Esophagus muscularis mucosa (tissue), 4 donors: ENCODE measurements around the gene RARS1. TPM values are rescaled to one million over a fixed set of nuclear protein-coding genes. Genes with fewer than 3 reads are reported as not detected.

ENCODE experiments used
- DNase-seq: peaks from one replicate; pipeline ENCODE4 v3.0.0-alpha.2; 2017; ENCODE audit errors: extremely low spot score
- H3K27ac ChIP-seq, 4 donors: fragments of 200-600 bp; sonication (generic); replicated peaks in 1 of 4; 1 replicate in 3 of 4; 2 replicates in 1 of 4; pipeline ENCODE4 v1.5.1; 2016 to 2019; ENCODE audit warnings: mild to moderate bottlenecking in 1 of 4
- H3K27me3 ChIP-seq, 4 donors: fragments of 200-600 bp; sonication (generic); one replicate each; pipeline versions ENCODE4 v1.5.1 to v1.6.0; 2016 to 2019
- H3K36me3 ChIP-seq, 4 donors: fragments of 200-600 bp; sonication (generic); one replicate each; pipeline ENCODE4 v1.5.1; 2016 to 2019
- H3K4me1 ChIP-seq, 4 donors: fragments of 200-600 bp; sonication (generic); one replicate each; pipeline ENCODE4 v1.5.1; 2016 to 2019
- H3K4me3 ChIP-seq, 4 donors: fragments of 200-600 bp; sonication (generic); 1 replicate in 2 of 4; 2 replicates in 2 of 4; pipeline ENCODE4 v1.5.1; 2016 to 2019; ENCODE audit warnings: mild to moderate bottlenecking in 4 of 4, moderate library complexity in 1 of 4
- H3K9me3 ChIP-seq, 4 donors: fragments of 200-600 bp; sonication (generic); 1 replicate in 3 of 4; 2 replicates in 1 of 4; pipeline ENCODE4 v1.5.1; 2016 to 2019
- CTCF ChIP-seq, 3 experiments: fragments of 200-600 bp in 2 of 3; fragments of 450-650 bp in 1 of 3; sonication (generic) in 2 of 3; IDR thresholded peaks; one replicate each; pipeline ENCODE4 v1.5.1; 2017 to 2019; ENCODE audit warnings: antibody characterized with exemption in 3 of 3, mild to moderate bottlenecking in 2 of 3, moderate library complexity in 1 of 3
- EP300 ChIP-seq: sonication (generic); formaldehyde crosslinking; IDR thresholded peaks from one replicate; pipeline ENCODE4 v1.6.1; 2017; ENCODE audit warnings: antibody characterized with exemption
- POLR2A ChIP-seq: fragments of 450-650 bp; IDR thresholded peaks from one replicate; pipeline ENCODE4 v1.6.1; 2017; ENCODE audit warnings: antibody characterized with exemption, moderate library complexity, mild to moderate bottlenecking, low read depth
- POLR2AphosphoS5 ChIP-seq, 2 donors: sonication (generic); formaldehyde crosslinking; IDR thresholded peaks; one replicate each; pipeline ENCODE4 v1.6.1; 2017; ENCODE audit warnings: antibody characterized with exemption in 2 of 2
- WGBS: methylation state at CpG from one replicate; pipeline ENCODE4 v1.1.5; 2018; 5-methylcytosine and 5-hydroxymethylcytosine counted together
- intact Hi-C: fragments of 100-400 bp; cut with DNase I; formaldehyde crosslinking; loops from one replicate; pipeline ENCODE4 v1.15.1; 2023
- total RNA-seq, 4 donors: library from RNA; depleted of rRNA; stranded (reverse); fragments of >200 nt; gene quantifications; one replicate each; pipeline versions ENCODE4 v1.1.0 to v1.2.1, GENCODE V29; 2016

Gene RARS1
- total RNA-seq, 4 donors from 2014 or later = 53.8 to 72.3 (median 60.7) TPM

GRCh38 chr5:168467755-168468330, 18.4 kb upstream of the RARS1 start:
- intact Hi-C loops = no loop called here
- DNase-seq = no peak
- Histone ChIP-seq H3K4me1 (no peaks in the 10 kb centered on the region), H3K36me3 (no peaks in the 10 kb centered on the region), H3K27ac (no peak overlapping the region), H3K4me3 (no peak overlapping the region), H3K27me3 (no peaks in the 10 kb centered on the region), H3K9me3 (no peaks in the 10 kb centered on the region)
- WGBS = 58% methylated on average over 12 of the region's 12 CpGs
- no peak for TF ChIP-seq POLR2A
- no peak for TF ChIP-seq EP300
- TF ChIP-seq POLR2AphosphoS5 (IDR thresholded peaks at IDR 0.05) = no peak
- no peak for TF ChIP-seq CTCF (IDR thresholded peaks at IDR 0.05)

DNA sequence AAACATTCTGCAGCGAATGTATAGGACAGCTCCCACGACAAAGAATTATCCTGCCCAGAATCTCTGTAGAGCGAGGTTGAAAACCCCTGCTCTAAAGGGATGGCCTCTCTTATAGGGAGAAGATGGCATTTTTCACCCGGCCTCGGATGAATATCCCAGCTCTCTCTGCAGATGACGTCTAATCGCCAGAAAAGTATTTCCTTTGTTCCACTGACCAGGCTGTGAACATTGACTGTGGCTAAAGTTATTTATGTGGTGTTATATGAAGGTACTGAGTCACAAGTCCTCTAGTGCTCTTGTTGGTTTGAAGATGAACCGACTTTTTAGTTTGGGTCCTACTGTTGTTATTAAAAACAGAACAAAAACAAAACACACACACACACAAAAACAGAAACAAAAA, 17.4 kb upstream of the RARS1 start:
- H3K4me1 ChIP-seq = no peaks in the 10 kb centered on the region
- no peaks in the 10 kb centered on the region for H3K27me3 ChIP-seq
- no peaks in the 10 kb centered on the region for H3K9me3 ChIP-seq
- H3K4me3 ChIP-seq = no peak overlapping the region
- intact Hi-C loops = no loop called here
- DNase-seq = no peak
- no peak overlapping the region for H3K27ac ChIP-seq
- H3K36me3 ChIP-seq = no peaks in the 10 kb centered on the region
- no peak for TF ChIP-seq POLR2A
- TF ChIP-seq EP300 = no peak
- TF ChIP-seq POLR2AphosphoS5 (IDR thresholded peaks at IDR 0.05) = no peak
- no peak for TF ChIP-seq CTCF (IDR thresholded peaks at IDR 0.05)
- WGBS = 73% methylated on average over 8 of the region's 8 CpGs

GRCh38 chr5:168469816-168470215, 16.5 kb upstream of the RARS1 start:
- TF ChIP-seq POLR2AphosphoS5 (IDR thresholded peaks at IDR 0.05) (no peak), EP300 (no peak), CTCF (IDR thresholded peaks at IDR 0.05) (no peak), POLR2A (no peak)
- H3K9me3 ChIP-seq = no peaks in the 10 kb centered on the region
- no peaks in the 10 kb centered on the region for H3K27me3 ChIP-seq
- DNase-seq = no peak
- H3K27ac ChIP-seq = no peak overlapping the region
- no peak overlapping the region for H3K4me3 ChIP-seq
- intact Hi-C loops = no loop called here
- H3K4me1 ChIP-seq = no peaks in the 10 kb centered on the region
- H3K36me3 ChIP-seq = no peaks in the 10 kb centered on the region
- WGBS = 88% methylated on average over 3 of the region's 3 CpGs

DNA sequence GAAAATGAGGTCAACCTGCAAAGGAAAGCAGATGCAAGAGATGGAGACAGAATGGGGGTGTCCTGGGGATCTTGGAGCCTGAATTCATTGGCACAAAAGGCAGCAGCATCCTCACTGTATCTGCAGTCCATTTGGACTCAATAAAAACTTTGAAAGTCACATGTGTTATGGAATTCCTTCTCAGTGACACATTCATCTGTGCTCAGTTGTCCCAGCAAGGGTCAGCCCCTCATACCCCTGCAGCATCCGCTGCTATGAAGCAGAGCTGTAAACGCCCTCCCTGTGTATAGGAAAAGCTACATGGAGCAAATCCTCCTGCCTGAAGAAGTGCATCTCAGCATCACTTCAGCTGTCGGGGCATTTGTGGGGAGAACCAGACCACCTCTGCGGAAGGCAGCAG, 14.5 kb upstream of the RARS1 start:
- 89% methylated on average over 4 of the region's 4 CpGs for WGBS
- intact Hi-C loops = no loop called here
- TF ChIP-seq POLR2A (no peak), POLR2AphosphoS5 (IDR thresholded peaks at IDR 0.05) (no peak), CTCF (IDR thresholded peaks at IDR 0.05) (no peak), EP300 (no peak)
- no peaks in the 10 kb centered on the region for H3K9me3 ChIP-seq
- H3K4me1 ChIP-seq = no peaks in the 10 kb centered on the region
- H3K27me3 ChIP-seq = no peaks in the 10 kb centered on the region
- no peak overlapping the region for H3K4me3 ChIP-seq
- no peaks in the 10 kb centered on the region for H3K36me3 ChIP-seq
- DNase-seq = peak; percentile 89
- no peak overlapping the region for H3K27ac ChIP-seq

GRCh38 chr5:168472329-168472728, 13.9 kb upstream of the RARS1 start:
- H3K36me3 ChIP-seq = no peaks in the 10 kb centered on the region
- TF ChIP-seq EP300 = no peak
- TF ChIP-seq POLR2A = no peak
- H3K9me3 ChIP-seq = no peaks in the 10 kb centered on the region
- WGBS = 81% methylated on average over 5 of the region's 5 CpGs
- no peaks in the 10 kb centered on the region for H3K4me1 ChIP-seq
- H3K27me3 ChIP-seq = no peaks in the 10 kb centered on the region
- no peak for DNase-seq
- H3K4me3 ChIP-seq = no peak overlapping the region
- no peak overlapping the region for H3K27ac ChIP-seq
- intact Hi-C loops = no loop called here
